ENCODE data around the gene STARD13.

Gene STARD13

GRCh38 chr13:33228648-33229445, 56.7 kb downstream of the STARD13 start:
- no peak for DNase-seq (ENCODE audit: low read depth)

DNA sequence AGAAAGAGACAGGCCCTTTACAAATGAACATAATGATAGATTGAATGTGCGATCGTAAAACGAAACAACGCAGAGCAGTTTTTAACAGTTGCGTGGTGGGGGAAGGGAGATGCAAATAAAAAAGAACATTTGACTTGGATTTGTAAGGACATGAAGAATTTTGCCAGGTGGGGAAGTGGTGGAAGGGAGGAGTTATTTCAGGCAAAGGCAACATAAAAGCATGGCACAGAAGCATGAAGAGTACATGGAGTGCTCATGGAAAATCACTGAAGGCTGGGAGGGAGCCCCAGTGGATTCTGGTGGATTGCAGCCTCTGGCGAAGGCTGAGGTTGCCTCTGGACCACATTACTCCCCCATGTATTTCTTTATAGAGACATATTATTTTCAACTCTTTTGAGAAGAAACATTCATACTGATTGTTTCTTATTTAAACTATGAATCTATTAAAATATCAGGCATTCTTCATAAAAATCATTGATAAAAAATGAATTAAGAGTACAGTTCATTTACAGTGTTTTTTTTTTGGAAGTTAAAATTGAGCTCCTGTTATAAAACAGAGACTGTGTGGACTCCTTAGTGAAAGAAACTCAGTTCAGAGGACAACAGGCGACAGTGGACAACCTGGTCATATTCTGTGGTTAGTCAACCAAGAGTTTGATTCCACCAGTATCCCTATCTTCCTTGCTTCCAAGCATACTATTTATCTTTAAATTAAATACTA, 57.5 kb downstream of the STARD13 start:
- DNase-seq (ENCODE audit: low read depth), result no peak

DNA sequence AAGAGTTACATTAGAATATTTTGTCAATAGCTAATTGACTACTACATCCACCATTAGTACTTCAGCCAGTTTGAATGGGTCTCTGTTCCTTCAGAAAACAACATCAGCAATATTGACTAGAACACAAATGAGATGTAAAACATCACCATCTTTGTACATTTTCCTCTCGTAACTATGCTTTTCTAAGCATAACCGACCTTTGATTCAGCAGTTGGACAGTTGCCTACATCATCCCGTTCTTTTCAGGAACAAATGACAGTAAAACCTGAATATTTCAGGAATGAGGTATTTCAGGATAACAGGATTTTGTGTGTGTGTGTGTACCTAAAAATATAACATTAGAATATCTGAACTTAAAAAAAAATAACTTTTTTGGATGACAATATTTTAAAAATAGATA, 60.9 kb downstream of the STARD13 start:
- DNase-seq (ENCODE audit: low read depth), result no peak

DNA sequence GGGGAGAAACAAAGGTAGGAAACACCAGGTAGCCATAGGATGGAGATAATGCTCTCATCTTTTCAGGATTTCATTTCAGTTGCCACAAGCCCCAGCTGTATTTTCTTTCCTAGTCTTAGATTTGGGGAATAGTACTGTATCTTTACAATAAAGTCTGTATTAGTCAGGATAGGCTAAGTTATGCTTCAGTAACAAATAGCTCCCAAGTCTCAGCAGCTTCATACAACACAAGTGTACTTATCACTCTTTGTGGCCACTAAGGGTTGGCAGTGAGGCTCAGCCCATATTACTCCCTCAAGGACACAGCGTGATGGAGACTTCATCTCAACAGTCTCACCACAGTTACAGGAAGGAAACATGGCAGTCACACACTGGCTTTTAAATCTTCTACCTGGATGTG, 61.4 kb downstream of the STARD13 start:
- no peak for DNase-seq (ENCODE audit: low read depth)

- no peak for DNase-seq (ENCODE audit: low read depth)
These were observed 65.6 kb downstream of the STARD13 start for GRCh38 chr13:33219926-33220325.

DNA sequence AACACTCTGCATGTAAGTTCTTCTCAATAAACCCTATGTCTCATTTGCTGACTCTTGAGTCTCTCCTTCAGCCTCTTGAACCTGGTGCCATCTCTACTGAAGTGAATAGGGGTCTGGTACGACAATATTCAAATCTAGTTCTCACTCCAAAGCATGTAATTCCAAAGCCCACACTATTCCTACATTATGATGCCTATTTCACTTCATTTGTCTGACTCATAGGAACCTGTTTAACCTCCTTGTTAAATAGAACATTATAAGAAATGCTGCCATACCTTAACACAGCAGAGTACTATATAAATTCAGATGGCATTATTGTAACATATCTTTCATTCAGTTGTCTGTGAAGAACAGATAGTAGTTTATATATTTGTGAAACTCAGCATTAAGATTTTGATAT, 67.1 kb downstream of the STARD13 start:
- DNase-seq (ENCODE audit: low read depth), result no peak

GRCh38 chr13:33218020-33218419, 67.5 kb downstream of the STARD13 start:
- DNase-seq (ENCODE audit: low read depth), result no peak

DNA sequence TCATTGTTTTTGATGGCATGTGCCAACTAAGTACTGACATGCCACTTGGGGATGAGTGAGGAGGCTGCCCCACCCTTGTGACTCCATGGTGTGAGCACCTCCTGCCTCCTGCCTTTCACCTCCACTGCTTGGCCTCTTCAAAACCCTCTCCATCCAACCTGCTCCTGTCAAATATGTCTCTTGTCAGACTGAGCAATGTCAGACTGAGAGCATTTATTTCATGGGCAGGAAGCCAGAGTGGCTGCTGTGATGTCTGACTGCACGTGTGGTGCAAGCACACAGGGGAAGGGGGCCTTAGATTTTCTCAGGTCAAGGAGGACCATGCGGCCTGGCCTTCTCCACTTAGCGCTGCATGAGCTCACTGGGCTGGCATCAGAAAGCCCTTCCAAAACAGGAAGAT, 68.3 kb downstream of the STARD13 start:
- no peak for DNase-seq (ENCODE audit: low read depth)

DNA sequence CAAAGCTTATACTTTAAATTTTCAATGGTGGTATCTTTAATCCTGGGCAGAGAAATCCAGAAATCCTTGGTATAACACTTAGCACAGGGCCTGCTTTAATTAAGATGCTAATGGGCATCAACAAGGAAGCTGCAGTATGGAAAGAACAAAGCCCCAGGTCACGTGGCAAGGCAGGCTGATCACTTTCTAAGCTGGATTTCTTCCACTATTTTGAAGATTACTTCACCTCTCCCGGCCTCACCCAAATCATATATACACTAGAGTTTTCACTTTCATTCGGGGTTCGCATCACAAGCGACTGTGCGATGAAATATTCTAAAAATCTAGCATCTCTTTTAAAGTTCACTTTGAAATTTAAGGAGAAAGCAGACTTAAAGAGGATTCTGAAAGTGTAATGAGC, 71.8 kb downstream of the STARD13 start:
- no peak for DNase-seq (ENCODE audit: low read depth)

DNA sequence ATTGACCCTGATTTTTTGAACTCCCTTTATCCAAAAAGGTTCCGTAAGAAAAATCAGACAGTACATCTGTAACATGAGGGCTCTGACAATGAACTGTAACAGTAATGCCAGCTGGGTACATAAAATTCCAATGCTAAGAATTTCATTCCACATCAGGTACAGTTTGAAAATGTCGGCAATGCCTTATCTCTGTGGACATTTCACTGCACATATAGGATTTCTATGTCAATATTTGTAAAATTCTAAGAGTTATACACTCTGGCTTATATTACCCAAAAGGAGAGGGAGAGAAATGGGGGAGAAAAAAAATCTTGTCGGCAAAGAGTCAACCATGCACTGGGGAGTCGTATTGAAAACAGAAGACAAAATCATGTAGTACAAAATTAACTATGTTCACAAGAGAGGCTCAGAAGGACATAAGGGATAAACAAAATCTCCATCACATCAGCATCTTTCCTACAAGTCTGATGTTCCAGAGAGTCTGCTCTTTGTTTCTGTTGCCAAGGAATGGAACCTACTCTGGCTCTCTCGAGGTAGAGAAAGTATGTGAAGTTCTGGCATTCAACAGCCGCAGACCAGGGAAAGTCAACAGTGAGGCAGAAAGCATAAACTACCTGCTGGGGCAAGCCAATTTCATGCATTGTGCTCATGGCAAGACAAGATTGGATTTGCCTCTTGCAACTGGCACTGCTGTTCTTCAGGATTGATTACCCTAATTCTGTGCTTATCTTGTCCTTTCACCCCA, 72.4 kb downstream of the STARD13 start:
- no peak for DNase-seq (ENCODE audit: low read depth)

GRCh38 chr13:33212396-33212795, 73.2 kb downstream of the STARD13 start:
- DNase-seq (ENCODE audit: low read depth), result no peak

GRCh38 chr13:33210090-33210489, 75.5 kb downstream of the STARD13 start:
- no peak for DNase-seq (ENCODE audit: low read depth)

- DNase-seq (ENCODE audit: low read depth), result no peak
These were observed 77.0 kb downstream of the STARD13 start for GRCh38 chr13:33208290-33209220.

GRCh38 chr13:33207615-33207961, 78.0 kb downstream of the STARD13 start:
- no peak for DNase-seq (ENCODE audit: low read depth)

DNA sequence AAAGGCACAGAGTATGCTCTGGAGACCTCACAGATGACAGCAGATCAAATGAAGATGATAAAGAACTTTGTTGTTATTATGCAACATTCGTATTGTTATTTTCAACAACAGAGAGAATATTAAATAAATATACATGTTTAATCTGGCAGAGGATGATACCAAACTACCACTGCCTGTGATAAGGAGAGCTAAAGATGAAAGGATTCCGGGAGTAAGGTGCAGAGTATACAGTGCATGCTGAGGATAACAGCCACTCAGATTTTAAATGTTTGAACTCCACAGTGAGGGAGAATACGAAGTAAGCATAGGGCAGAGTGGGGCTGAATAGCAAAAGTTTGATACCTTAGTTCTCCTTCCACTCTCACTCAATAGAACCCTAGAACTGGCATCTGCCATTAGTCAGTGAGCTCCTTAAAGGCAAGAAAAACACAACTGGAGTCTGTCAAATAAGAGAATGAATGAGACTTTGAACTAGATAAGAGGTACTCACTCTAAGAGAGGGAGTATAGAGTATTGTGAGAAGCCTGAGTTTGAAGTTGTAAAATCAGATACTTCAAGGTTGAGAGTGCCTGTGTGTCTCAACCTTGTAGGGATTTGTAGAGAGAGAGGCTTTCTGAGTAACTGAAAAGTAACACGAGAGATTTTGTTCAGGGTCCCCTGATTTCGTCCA, 78.5 kb downstream of the STARD13 start:
- DNase-seq (ENCODE audit: low read depth), result no peak

GRCh38 chr13:33206425-33206824, 79.1 kb downstream of the STARD13 start:
- no peak for DNase-seq (ENCODE audit: low read depth)

DNA sequence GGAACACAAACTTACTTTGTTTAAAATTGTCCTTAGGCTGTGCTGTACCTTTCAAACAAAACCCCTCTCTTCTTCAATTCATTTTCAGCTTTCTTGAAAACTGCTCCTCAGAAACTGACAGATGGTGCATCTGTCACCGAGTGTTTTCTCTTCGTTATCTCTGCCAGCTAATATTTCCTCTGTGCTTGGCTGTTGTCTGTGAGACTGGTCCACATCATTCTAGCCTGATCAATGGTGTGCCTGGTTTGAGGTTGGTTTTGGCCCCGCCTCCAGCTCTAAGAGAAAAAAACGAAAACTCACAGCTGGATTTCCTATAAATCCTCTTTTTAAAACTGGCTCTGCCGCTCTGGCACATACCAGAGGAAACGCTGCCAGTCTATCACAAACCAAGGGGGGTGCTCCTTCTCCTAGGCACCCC, 79.7 kb downstream of the STARD13 start:
- DNase-seq (ENCODE audit: low read depth), result no peak

- DNase-seq (ENCODE audit: low read depth), result no peak
These were observed 80.3 kb downstream of the STARD13 start for GRCh38 chr13:33205224-33205623.

- no peak for DNase-seq (ENCODE audit: low read depth)
These were observed 81.2 kb downstream of the STARD13 start for GRCh38 chr13:33204130-33204927.

- no peak for DNase-seq (ENCODE audit: low read depth)
These were observed 82.8 kb downstream of the STARD13 start for GRCh38 chr13:33202644-33203169.
